Common myeloid progenitor, CD34-positive (primary cell): ENCODE measurements around the gene ZNF764.
A peak's percentile ranks its signal among the peaks of the same experiment; 100 is the strongest.
"Not testable (repeated sequence)": the region's sequence is repeated elsewhere in the genome, so short reads cannot be mapped to it uniquely, and the experiment has no call there.

Experiments used
- CTCF ChIA-PET: fragments of 350-600 bp; sonication (Branson Sonifier 250); formaldehyde crosslinking; loops from one replicate; lab custom pipeline; 2021; ENCODE audit warnings: antibody characterized with exemption; lab: Charles Lee
- POLR2A ChIA-PET: fragments of 350-600 bp; sonication (Branson Sonifier 250); formaldehyde crosslinking; loops from one replicate; lab custom pipeline; 2021; ENCODE audit warnings: antibody characterized with exemption; lab: Charles Lee
- DNase-seq, 3 donors: peaks; one replicate each; pipeline versions ENCODE4 v3.0.0 to v3.0.0-alpha.2; 2013
- H3K27ac ChIP-seq, 2 experiments: 1 replicate in 1 of 2; 2 replicates in 1 of 2; pipeline ENCODE4 v1.7.0; 2013; ENCODE audit warnings: inconsistent platforms in 2 of 2, low read length in 2 of 2, mild to moderate bottlenecking in 2 of 2, low read depth in 1 of 2, moderate library complexity in 1 of 2; ENCODE audit not compliant: severe bottlenecking in 2 of 2, insufficient read depth in 1 of 2, poor library complexity in 1 of 2
- H3K27me3 ChIP-seq, 5 experiments: replicated peaks in 2 of 5; 1 replicate in 3 of 5; 2 replicates in 2 of 5; pipeline versions ENCODE4 v1.6.1 to v1.7.0; 2013; ENCODE audit warnings: low read length in 4 of 5, mild to moderate bottlenecking in 2 of 5, moderate library complexity in 2 of 5, inconsistent platforms in 1 of 5; ENCODE audit not compliant: insufficient read depth in 5 of 5, control insufficient read depth in 4 of 5
- H3K36me3 ChIP-seq, 4 experiments: 1 replicate in 2 of 4; 2 replicates in 2 of 4; pipeline versions ENCODE4 v1.6.1 to v1.7.0; 2013; ENCODE audit warnings: low read length in 3 of 4, control low read depth in 1 of 4, mild to moderate bottlenecking in 1 of 4; ENCODE audit not compliant: control insufficient read depth in 4 of 4, insufficient read depth in 4 of 4
- H3K4me1 ChIP-seq, 4 experiments: 1 replicate in 3 of 4; 2 replicates in 1 of 4; pipeline versions ENCODE4 v1.6.1 to v1.7.1; 2013; ENCODE audit warnings: low read length in 3 of 4, mild to moderate bottlenecking in 3 of 4, control low read depth in 1 of 4, inconsistent platforms in 1 of 4, moderate library complexity in 1 of 4; ENCODE audit not compliant: control insufficient read depth in 4 of 4, insufficient read depth in 4 of 4; ENCODE audit errors: control extremely low read depth in 1 of 4
- H3K4me3 ChIP-seq, 7 experiments: 1 replicate in 4 of 7; 2 replicates in 3 of 7; pipeline versions ENCODE4 v1.5.1 to v1.7.0; 2013; ENCODE audit warnings: mild to moderate bottlenecking in 7 of 7, low read length in 6 of 7, moderate library complexity in 6 of 7, inconsistent platforms in 2 of 7, low read depth in 2 of 7, control low read depth in 1 of 7; ENCODE audit not compliant: insufficient read depth in 4 of 7, control insufficient read depth in 1 of 7; ENCODE audit errors: extremely low read depth in 1 of 7
- H3K9me3 ChIP-seq, 5 experiments: 1 replicate in 4 of 5; 2 replicates in 1 of 5; pipeline versions ENCODE4 v1.6.1 to v1.7.1; 2013; ENCODE audit warnings: low read length in 4 of 5, mild to moderate bottlenecking in 2 of 5, inconsistent platforms in 1 of 5, low read depth in 1 of 5, moderate library complexity in 1 of 5; ENCODE audit not compliant: control insufficient read depth in 4 of 5, insufficient read depth in 2 of 5; ENCODE audit errors: control extremely low read depth in 1 of 5
- WGBS: methylation state at CpG from one replicate; pipeline ENCODE4 v1.1.5; 2013; ENCODE audit not compliant: insufficient coverage; 5-methylcytosine and 5-hydroxymethylcytosine counted together

ZNF764 gene

GRCh38 chr16:30541502-30542329 is 16.5 kb downstream of the ZNF764 start:
- peaks cover 0 to 15% (median 6%) of the 10 kb centered on the region in 4 experiments for H3K4me1 ChIP-seq
- no peaks in the 10 kb centered on the region for H3K9me3 ChIP-seq
- H3K27me3 ChIP-seq: no peaks in the 10 kb centered on the region
- ChIA-PET POLR2A (no interaction called here), CTCF (interaction anchor here (0.7 to 1.4 kb wide), 3 partner anchors 15 to 112 kb away, joined by 3 to 5 read pairs (median 3); partner anchors contain the start of gene DCTPP1)
- H3K4me3 ChIP-seq: no peak overlapping the region
- peak in 1 of 3 donors; percentile 19 for DNase-seq
- H3K36me3 ChIP-seq: peaks cover 0 to 3% (median 2%) of the 10 kb centered on the region in 4 experiments
- WGBS: 100% methylated on average over 4 of the region's 10 CpGs
- no peak overlapping the region for H3K27ac ChIP-seq

DNA sequence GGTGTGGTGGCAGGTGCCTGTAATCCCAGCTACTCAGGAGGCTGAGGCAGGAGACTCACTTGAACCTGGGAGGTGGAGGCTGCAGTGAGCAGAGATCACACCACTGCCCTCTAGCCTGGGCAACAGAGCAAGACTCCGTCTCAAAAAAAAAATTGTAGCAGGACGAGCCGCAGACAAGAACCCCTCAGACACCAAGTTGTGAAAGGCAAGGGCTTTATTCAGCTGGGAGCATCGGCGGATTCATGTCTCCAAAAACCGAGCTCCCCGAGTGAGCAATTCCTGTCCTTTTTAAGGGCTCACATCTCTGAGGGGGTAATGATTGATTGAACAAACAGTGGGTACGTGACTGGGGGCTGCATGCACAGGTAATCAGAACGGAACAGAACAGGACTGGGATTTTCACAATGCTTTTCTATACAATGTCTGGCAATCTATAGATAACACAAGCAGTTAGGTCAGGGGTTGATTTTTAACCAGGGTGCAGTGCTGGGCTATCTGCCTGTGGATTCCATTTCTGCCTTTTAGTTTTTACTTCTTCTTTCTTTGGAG is 17.2 kb downstream of the ZNF764 start:
- CTCF ChIA-PET: interaction anchor here (0.7 to 1.4 kb wide), 2 partner anchors 16 to 46 kb away, joined by 3 to 5 read pairs; no protein-coding TSS in a partner anchor
- H3K36me3 ChIP-seq, H3K4me3 ChIP-seq, POLR2A ChIA-PET, H3K9me3 ChIP-seq, H3K27ac ChIP-seq, H3K27me3 ChIP-seq: not testable (repeated sequence)
- H3K4me1 ChIP-seq: peaks cover 3 to 10% (median 8%) of the 10 kb centered on the region in 4 experiments
- peak in 1 of 3 donors; percentile 61 for DNase-seq
- WGBS: 93% methylated on average over 9 of the region's 9 CpGs

DNA sequence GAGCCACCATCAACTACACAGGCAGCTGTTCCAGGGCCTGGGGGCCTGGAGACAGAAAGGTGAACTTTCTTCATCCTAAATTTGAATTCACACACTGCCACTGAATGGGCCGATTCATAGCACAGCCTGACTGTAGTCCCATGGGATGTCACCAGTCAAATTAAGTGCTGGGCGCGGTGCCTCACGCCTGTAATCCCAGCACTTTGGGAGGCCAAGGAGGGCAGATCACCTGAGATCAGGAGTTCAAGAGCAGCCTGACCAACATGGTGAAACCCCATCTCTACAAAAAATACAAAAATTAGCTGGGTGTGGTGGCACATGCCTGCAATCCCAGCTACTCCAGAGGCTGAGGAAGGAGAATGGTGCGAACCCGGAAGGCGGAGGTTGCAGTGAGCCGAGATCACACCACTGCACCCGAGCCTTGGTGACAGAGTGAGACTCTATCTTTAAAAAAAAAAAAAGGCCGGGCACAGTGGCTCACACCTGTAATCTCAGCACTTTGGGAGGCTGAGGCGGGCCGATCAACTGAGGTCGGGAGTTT is 18.1 kb downstream of the ZNF764 start:
- DNase-seq, H3K36me3 ChIP-seq, H3K4me3 ChIP-seq, H3K27me3 ChIP-seq, POLR2A ChIA-PET, H3K27ac ChIP-seq, H3K9me3 ChIP-seq: not testable (repeated sequence)
- CTCF ChIA-PET: interaction anchor here (1.1 kb wide), 1 partner anchor 91 kb away, joined by 4 read pairs; no protein-coding TSS in a partner anchor
- peaks cover 4 to 16% (median 15%) of the 10 kb centered on the region in 4 experiments for H3K4me1 ChIP-seq
- WGBS: 92% methylated on average over 9 of the region's 13 CpGs

- POLR2A ChIA-PET: interaction anchor here (0.6 kb wide), 1 partner anchor 1586 kb away, joined by 3 read pairs; no protein-coding TSS in a partner anchor
- no peak overlapping the region for H3K4me3 ChIP-seq
- H3K4me1 ChIP-seq: peaks cover 4 to 22% (median 19%) of the 10 kb centered on the region in 4 experiments
- WGBS: 93% methylated on average over 6 of the region's 8 CpGs
- CTCF ChIA-PET: interaction anchor here (1.1 kb wide), 1 partner anchor 90 kb away, joined by 4 read pairs; no protein-coding TSS in a partner anchor
- no peaks in the 10 kb centered on the region for H3K9me3 ChIP-seq
- H3K36me3 ChIP-seq: peaks cover 0 to 3% (median 2%) of the 10 kb centered on the region in 4 experiments
- no peak overlapping the region for H3K27ac ChIP-seq
- no peaks in the 10 kb centered on the region for H3K27me3 ChIP-seq
- no peak for DNase-seq
Observed at GRCh38 chr16:30539000-30539964, 18.9 kb downstream of the ZNF764 start.

GRCh38 chr16:30536391-30537024 is 21.7 kb downstream of the ZNF764 start:
- Histone ChIP-seq H3K27ac (peak overlapping the region in 1 of 2 experiments; percentile 91), H3K4me3 (peak overlapping the region in 3 of 7 experiments; percentile 78 to 92 (median 78)), H3K36me3 (peaks cover 0 to 17% (median 10%) of the 10 kb centered on the region in 4 experiments), H3K4me1 (peaks cover 4 to 35% (median 29%) of the 10 kb centered on the region in 4 experiments)
- ChIA-PET CTCF (interaction anchor here (0.7 to 4.2 kb wide), 17 partner anchors 8 to 106 kb away, joined by 3 to 29 read pairs (median 6); partner anchors contain the start of genes DCTPP1, SEPHS2, ZNF688 and ZNF764), POLR2A (interaction anchor here (0.8 to 2.6 kb wide), 3 partner anchors 21 to 50 kb away, joined by 3 to 17 read pairs (median 7); partner anchors contain the start of gene ZNF764)
- H3K27me3 ChIP-seq, H3K9me3 ChIP-seq, DNase-seq: not testable (repeated sequence)
- 97% methylated on average over 9 of the region's 13 CpGs for WGBS
